CD4-positive, alpha-beta memory T cell (primary cell): ENCODE measurements around the gene SLC27A4. TPM values are rescaled to one million over a fixed set of nuclear protein-coding genes. Genes with fewer than 3 reads are reported as not detected.

Experiments
- CTCF ChIA-PET: fragments of 350-600 bp; sonication (Branson Sonifier 250); formaldehyde crosslinking; loops from one replicate; lab custom pipeline; 2021; ENCODE audit warnings: inconsistent platforms; ENCODE audit not compliant: partially characterized antibody; lab: Charles Lee
- POLR2A ChIA-PET: fragments of 350-600 bp; sonication (Branson Sonifier 250); formaldehyde crosslinking; loops from one replicate; lab custom pipeline; 2021; ENCODE audit not compliant: partially characterized antibody; lab: Charles Lee
- DNase-seq, 5 donors: peaks; one replicate each; pipeline versions ENCODE4 v3.0.0 to v3.0.0-alpha.2; 2020 to 2022; ENCODE audit warnings: mixed read lengths in 1 of 5
- H3K27ac ChIP-seq: one replicate; pipeline ENCODE4 v1.7.0; 2013; ENCODE audit warnings: low read depth, low read length
- H3K27me3 ChIP-seq: 2 replicates; pipeline ENCODE4 v1.7.0; 2013; ENCODE audit warnings: mild to moderate bottlenecking, low read length, moderate library complexity; ENCODE audit not compliant: insufficient read depth
- H3K36me3 ChIP-seq: 2 replicates; pipeline ENCODE4 v1.7.0; 2013; ENCODE audit warnings: mild to moderate bottlenecking, low read length, moderate library complexity; ENCODE audit not compliant: insufficient read depth
- H3K4me1 ChIP-seq: 2 replicates; pipeline ENCODE4 v1.7.0; 2013; ENCODE audit warnings: mild to moderate bottlenecking, low read length, moderate library complexity; ENCODE audit not compliant: insufficient read depth
- H3K4me3 ChIP-seq, 2 donors: one replicate each; pipeline ENCODE4 v1.7.0; 2013; ENCODE audit warnings: low read length in 2 of 2, mild to moderate bottlenecking in 1 of 2
- H3K9me3 ChIP-seq, 2 donors: one replicate each; pipeline ENCODE4 v1.7.0; 2013; ENCODE audit warnings: low read length in 2 of 2, control low read depth in 1 of 2; ENCODE audit not compliant: control insufficient read depth in 1 of 2
- H3K27ac Mint-ChIP-seq, 7 donors: one replicate each; pipeline ENCODE4 v1.8.0; 2020 to 2021; ENCODE audit warnings: mixed read lengths in 7 of 7, mild to moderate bottlenecking in 6 of 7, inconsistent platforms in 3 of 7, moderate library complexity in 3 of 7
- H3K27me3 Mint-ChIP-seq, 2 donors: one replicate each; pipeline ENCODE4 v1.8.0; 2020 to 2021; ENCODE audit warnings: mixed read lengths in 2 of 2
- H3K36me3 Mint-ChIP-seq, 2 donors: one replicate each; pipeline ENCODE4 v1.8.0; 2020 to 2021; ENCODE audit warnings: mixed read lengths in 2 of 2, inconsistent platforms in 1 of 2, mild to moderate bottlenecking in 1 of 2
- H3K4me1 Mint-ChIP-seq, 4 donors: one replicate each; pipeline ENCODE4 v1.8.0; 2020 to 2021; ENCODE audit warnings: mixed read lengths in 4 of 4, mild to moderate bottlenecking in 1 of 4
- H3K4me3 Mint-ChIP-seq, 8 donors: one replicate each; pipeline ENCODE4 v1.8.0; 2020 to 2021; ENCODE audit warnings: mixed read lengths in 8 of 8, mild to moderate bottlenecking in 7 of 8, moderate library complexity in 6 of 8, inconsistent platforms in 3 of 8
- H3K9me3 Mint-ChIP-seq, 8 donors: one replicate each; pipeline ENCODE4 v1.8.0; 2020 to 2021; ENCODE audit warnings: mixed read lengths in 8 of 8, mild to moderate bottlenecking in 5 of 8, inconsistent platforms in 3 of 8, moderate library complexity in 1 of 8
- intact Hi-C: fragments of 100-400 bp; cut with micrococcal nuclease; formaldehyde crosslinking; loops from one replicate; pipeline ENCODE4 v1.15.1; 2023
- polyA plus RNA-seq, 2 donors: library from polyadenylated mRNA; unstranded; fragments of 300-500 nt; fragmentation: Illumina TruSeq; gene quantifications; one replicate each; pipeline ENCODE4 v1.2.3, GENCODE V29; 2021
- total RNA-seq, 2 experiments: library from RNA; stranded (reverse); gene quantifications; one replicate each; pipeline ENCODE4 v1.2.3, GENCODE V29; 2021

SLC27A4 gene
- total and polyA plus RNA-seq, 4 experiments from 2014 or later, result 5.4 to 16.3 (median 11.3) TPM

- POLR2A ChIA-PET, result interaction anchor here (0.6 kb wide), 1 partner anchor 13 kb away, joined by 4 read pairs; no protein-coding TSS in a partner anchor
- H3K36me3 Mint-ChIP-seq, result peaks cover 32 to 53% of the 10 kb centered on the region in 2 donors
These were observed 49.2 kb downstream of the SLC27A4 start for GRCh38 chr9:128389395-128390149.

GRCh38 chr9:128390150-128390812 lies 50.0 kb downstream of the SLC27A4 start:
- no peak overlapping the region for H3K4me3 ChIP-seq
- no peaks in the 10 kb centered on the region for H3K9me3 ChIP-seq
- no peaks in the 10 kb centered on the region for H3K27me3 ChIP-seq
- POLR2A ChIA-PET, result no interaction called here
- peaks cover 64% of the 10 kb centered on the region for H3K36me3 ChIP-seq
- Mint-ChIP-seq H3K27me3 (no peaks in the 10 kb centered on the region), H3K27ac (no peak overlapping the region), H3K4me1 (no peaks in the 10 kb centered on the region), H3K36me3 (peaks cover 28 to 46% of the 10 kb centered on the region in 2 donors), H3K9me3 (peaks cover 0 to under 1% (median 0%) of the 10 kb centered on the region in 8 donors), H3K4me3 (no peak overlapping the region)
- intact Hi-C loops, result no loop called here
- no peak overlapping the region for H3K27ac ChIP-seq
- DNase-seq, result no peak
- CTCF ChIA-PET, result no interaction called here
- H3K4me1 ChIP-seq, result no peaks in the 10 kb centered on the region

More at GRCh38 chr9:128389395-128390149, 49.2 kb downstream of the SLC27A4 start:
- H3K27me3 Mint-ChIP-seq, result no peaks in the 10 kb centered on the region
- DNase-seq, result no peak
- CTCF ChIA-PET, result interaction anchor here (1.0 to 1.1 kb wide), 2 partner anchors 27 to 30 kb away, joined by 3 to 4 read pairs; no protein-coding TSS in a partner anchor
- H3K4me3 Mint-ChIP-seq, result no peak overlapping the region
- no peaks in the 10 kb centered on the region for H3K9me3 ChIP-seq
- intact Hi-C loops, result no loop called here
- peaks cover 0 to 2% (median 0%) of the 10 kb centered on the region in 8 donors for H3K9me3 Mint-ChIP-seq
- peaks cover 71% of the 10 kb centered on the region for H3K36me3 ChIP-seq
- no peaks in the 10 kb centered on the region for H3K27me3 ChIP-seq
- no peak overlapping the region for H3K27ac Mint-ChIP-seq
- H3K4me1 Mint-ChIP-seq, result no peaks in the 10 kb centered on the region
- no peaks in the 10 kb centered on the region for H3K4me1 ChIP-seq
- H3K27ac ChIP-seq, result no peak overlapping the region
- H3K4me3 ChIP-seq, result no peak overlapping the region

- H3K36me3 ChIP-seq, result peaks cover 58% of the 10 kb centered on the region
- Mint-ChIP-seq H3K27me3 (no peaks in the 10 kb centered on the region), H3K9me3 (no peaks in the 10 kb centered on the region), H3K27ac (no peak overlapping the region), H3K4me3 (no peak overlapping the region), H3K36me3 (peaks cover 27 to 41% of the 10 kb centered on the region in 2 donors), H3K4me1 (no peaks in the 10 kb centered on the region)
- no peaks in the 10 kb centered on the region for H3K4me1 ChIP-seq
- ChIA-PET CTCF (no interaction called here), POLR2A (no interaction called here)
- no peaks in the 10 kb centered on the region for H3K9me3 ChIP-seq
- intact Hi-C loops, result no loop called here
- no peaks in the 10 kb centered on the region for H3K27me3 ChIP-seq
- no peak overlapping the region for H3K27ac ChIP-seq
- H3K4me3 ChIP-seq, result no peak overlapping the region
- DNase-seq, result no peak
These were observed 50.7 kb downstream of the SLC27A4 start for GRCh38 chr9:128390813-128391711.

- H3K27me3 ChIP-seq, result no peaks in the 10 kb centered on the region
- Mint-ChIP-seq H3K4me3 (no peak overlapping the region), H3K9me3 (no peaks in the 10 kb centered on the region), H3K27ac (no peak overlapping the region), H3K27me3 (no peaks in the 10 kb centered on the region), H3K36me3 (peaks cover 27 to 35% of the 10 kb centered on the region in 2 donors), H3K4me1 (peaks cover 1 to 3% (median 2%) of the 10 kb centered on the region in 4 donors)
- H3K36me3 ChIP-seq, result peaks cover 50% of the 10 kb centered on the region
- H3K27ac ChIP-seq, result no peak overlapping the region
- DNase-seq, result no peak
- ChIA-PET CTCF (no interaction called here), POLR2A (no interaction called here)
- intact Hi-C loops, result no loop called here
- no peaks in the 10 kb centered on the region for H3K9me3 ChIP-seq
- H3K4me1 ChIP-seq, result no peaks in the 10 kb centered on the region
- no peak overlapping the region for H3K4me3 ChIP-seq
These were observed 51.6 kb downstream of the SLC27A4 start for GRCh38 chr9:128391956-128392301.

- Mint-ChIP-seq H3K9me3 (no peaks in the 10 kb centered on the region), H3K4me3 (no peak overlapping the region), H3K36me3 (peaks cover 24 to 33% of the 10 kb centered on the region in 2 donors), H3K27ac (no peak overlapping the region), H3K4me1 (peaks cover 4 to 9% (median 4%) of the 10 kb centered on the region in 4 donors), H3K27me3 (no peaks in the 10 kb centered on the region)
- no peak overlapping the region for H3K27ac ChIP-seq
- ChIA-PET POLR2A (no interaction called here), CTCF (no interaction called here)
- no peaks in the 10 kb centered on the region for H3K9me3 ChIP-seq
- intact Hi-C loops, result no loop called here
- peaks cover 44% of the 10 kb centered on the region for H3K36me3 ChIP-seq
- DNase-seq, result no peak
- no peak overlapping the region for H3K4me3 ChIP-seq
- no peaks in the 10 kb centered on the region for H3K27me3 ChIP-seq
- H3K4me1 ChIP-seq, result no peaks in the 10 kb centered on the region
These were observed 52.2 kb downstream of the SLC27A4 start for GRCh38 chr9:128392302-128393144.

- Histone ChIP-seq H3K4me1 (no peaks in the 10 kb centered on the region), H3K4me3 (no peak overlapping the region), H3K9me3 (no peaks in the 10 kb centered on the region), H3K27me3 (no peaks in the 10 kb centered on the region), H3K36me3 (peaks cover 36% of the 10 kb centered on the region), H3K27ac (no peak overlapping the region)
- no peak for DNase-seq
- H3K36me3 Mint-ChIP-seq, result peaks cover 17 to 25% of the 10 kb centered on the region in 2 donors
- H3K27me3 Mint-ChIP-seq, result no peaks in the 10 kb centered on the region
- no peak overlapping the region for H3K4me3 Mint-ChIP-seq
- POLR2A ChIA-PET, result no interaction called here
- H3K4me1 Mint-ChIP-seq, result peaks cover 4 to 10% (median 5%) of the 10 kb centered on the region in 4 donors
- intact Hi-C loops, result no loop called here
- no peaks in the 10 kb centered on the region for H3K9me3 Mint-ChIP-seq
- H3K27ac Mint-ChIP-seq, result no peak overlapping the region
- CTCF ChIA-PET, result no interaction called here
These were observed 52.9 kb downstream of the SLC27A4 start for GRCh38 chr9:128393145-128393775.
